BLaER1 treated with 17β-estradiol and CSF1 and Interleukin-3, amounts not matched to agents 10 nM and 100 nM (cell line): Measurements from ENCODE around the gene GC.

ENCODE experiments used
- H3K27ac ChIP-seq, 11 experiments: shearing (Covaris generic); formaldehyde crosslinking; 2 replicates each; pipeline ENCODE4 v1.8.1; 2022
- H3K27me3 ChIP-seq, 11 experiments: shearing (Covaris generic); formaldehyde crosslinking; 2 replicates each; pipeline ENCODE4 v1.8.1; 2022
- H3K36me3 ChIP-seq, 11 experiments: shearing (Covaris generic); formaldehyde crosslinking; 2 replicates each; pipeline ENCODE4 v1.8.1; 2022
- H3K4me1 ChIP-seq, 10 experiments: shearing (Covaris generic); formaldehyde crosslinking; 2 replicates each; pipeline ENCODE4 v1.8.1; 2022
- H3K4me2 ChIP-seq, 11 experiments: shearing (Covaris generic); formaldehyde crosslinking; 2 replicates each; pipeline ENCODE4 v1.8.1; 2022
- H3K4me3 ChIP-seq, 10 experiments: shearing (Covaris generic); formaldehyde crosslinking; 2 replicates each; pipeline ENCODE4 v1.8.1; 2022
- H3K9ac ChIP-seq, 11 experiments: shearing (Covaris generic); formaldehyde crosslinking; 2 replicates each; pipeline ENCODE4 v1.8.1; 2022
- H3K9me3 ChIP-seq, 11 experiments: shearing (Covaris generic); formaldehyde crosslinking; replicated peaks in 1 of 11; 2 replicates each; pipeline ENCODE4 v1.8.1; 2022
- H4K20me1 ChIP-seq, 11 experiments: shearing (Covaris generic); formaldehyde crosslinking; 2 replicates each; pipeline ENCODE4 v1.8.1; 2022
- Cebpa-rat ChIP-seq, 11 experiments: shearing (Covaris generic); IDR thresholded peaks; 2 replicates each; pipeline ENCODE4 v1.8.1; 2022

GC gene

GRCh38 chr4:71732066-71732465 lies 51.8 kb downstream of the GC start:
- Histone ChIP-seq H3K9me3 (peaks cover 0 to 6% (median 4%) of the 10 kb centered on the region in 11 experiments; a peak in 13 of 22 replicates), H4K20me1 (no peaks in the 10 kb centered on the region), H3K9ac (no peak overlapping the region), H3K4me1 (no peaks in the 10 kb centered on the region), H3K27me3 (no peaks in the 10 kb centered on the region), H3K27ac (no peak overlapping the region), H3K4me2 (no peak overlapping the region), H3K36me3 (no peaks in the 10 kb centered on the region), H3K4me3 (no peak overlapping the region)
- TF ChIP-seq Cebpa-rat (IDR thresholded peaks at IDR 0.05): no peak

- H3K9ac ChIP-seq: no peak overlapping the region
- no peak for TF ChIP-seq Cebpa-rat (IDR thresholded peaks at IDR 0.05)
- H3K36me3 ChIP-seq: no peaks in the 10 kb centered on the region
- no peaks in the 10 kb centered on the region for H4K20me1 ChIP-seq
- H3K9me3 ChIP-seq: no peaks in the 10 kb centered on the region
- no peak overlapping the region for H3K27ac ChIP-seq
- no peak overlapping the region for H3K4me3 ChIP-seq
- H3K27me3 ChIP-seq: no peaks in the 10 kb centered on the region
- H3K4me2 ChIP-seq: no peak overlapping the region
- H3K4me1 ChIP-seq: no peaks in the 10 kb centered on the region
Observed at GRCh38 chr4:71729856-71730255, 54.0 kb downstream of the GC start.

- H3K4me3 ChIP-seq: no peak overlapping the region
- H3K27ac ChIP-seq: no peak overlapping the region
- H3K4me2 ChIP-seq: no peak overlapping the region
- 0 out of 22 replicates have a peak, but pooled peaks cover 0 to 4% (median 0%) of the 10 kb centered on the region in 11 experiments for H3K9me3 ChIP-seq
- H3K4me1 ChIP-seq: no peaks in the 10 kb centered on the region
- H3K36me3 ChIP-seq: no peaks in the 10 kb centered on the region
- no peaks in the 10 kb centered on the region for H3K27me3 ChIP-seq
- H4K20me1 ChIP-seq: no peaks in the 10 kb centered on the region
- H3K9ac ChIP-seq: no peak overlapping the region
- no peak for TF ChIP-seq Cebpa-rat (IDR thresholded peaks at IDR 0.05)
Observed at GRCh38 chr4:71713611-71714203, 70.2 kb downstream of the GC start.

GRCh38 chr4:71711985-71712348 lies 71.9 kb downstream of the GC start:
- H4K20me1 ChIP-seq: no peaks in the 10 kb centered on the region
- H3K9me3 ChIP-seq: 0 out of 22 replicates have a peak, but pooled peaks cover 0 to 3% (median 0%) of the 10 kb centered on the region in 11 experiments
- no peak overlapping the region for H3K4me3 ChIP-seq
- H3K36me3 ChIP-seq: no peaks in the 10 kb centered on the region
- no peaks in the 10 kb centered on the region for H3K27me3 ChIP-seq
- H3K4me1 ChIP-seq: no peaks in the 10 kb centered on the region
- no peak overlapping the region for H3K9ac ChIP-seq
- no peak for TF ChIP-seq Cebpa-rat (IDR thresholded peaks at IDR 0.05)
- no peak overlapping the region for H3K4me2 ChIP-seq
- H3K27ac ChIP-seq: no peak overlapping the region

GRCh38 chr4:71711044-71711984 lies 72.6 kb downstream of the GC start:
- TF ChIP-seq Cebpa-rat (IDR thresholded peaks at IDR 0.05): no peak
- Histone ChIP-seq H4K20me1 (no peaks in the 10 kb centered on the region), H3K4me1 (no peaks in the 10 kb centered on the region), H3K27me3 (no peaks in the 10 kb centered on the region), H3K4me3 (no peak overlapping the region), H3K9ac (no peak overlapping the region), H3K36me3 (no peaks in the 10 kb centered on the region), H3K9me3 (no peaks in the 10 kb centered on the region), H3K27ac (no peak overlapping the region), H3K4me2 (no peak overlapping the region)

- Histone ChIP-seq H3K9ac (no peak overlapping the region), H3K36me3 (no peaks in the 10 kb centered on the region), H3K4me2 (no peak overlapping the region), H3K27ac (no peak overlapping the region), H4K20me1 (no peaks in the 10 kb centered on the region), H3K27me3 (no peaks in the 10 kb centered on the region), H3K9me3 (no peaks in the 10 kb centered on the region), H3K4me3 (no peak overlapping the region), H3K4me1 (no peaks in the 10 kb centered on the region)
- TF ChIP-seq Cebpa-rat (IDR thresholded peaks at IDR 0.05): no peak
Observed at GRCh38 chr4:71709961-71710360, 73.9 kb downstream of the GC start.

GRCh38 chr4:71698141-71698540 lies 85.7 kb downstream of the GC start:
- H3K27ac ChIP-seq: no peak overlapping the region

GRCh38 chr4:71697031-71697430 lies 86.8 kb downstream of the GC start:
- H4K20me1 ChIP-seq: no peaks in the 10 kb centered on the region
- H3K4me3 ChIP-seq: no peak overlapping the region
- no peaks in the 10 kb centered on the region for H3K4me1 ChIP-seq
- H3K4me2 ChIP-seq: no peak overlapping the region
- H3K27ac ChIP-seq: no peak overlapping the region
- TF ChIP-seq Cebpa-rat (IDR thresholded peaks at IDR 0.05): no peak
- no peaks in the 10 kb centered on the region for H3K36me3 ChIP-seq
- no peaks in the 10 kb centered on the region for H3K9me3 ChIP-seq
- H3K27me3 ChIP-seq: no peaks in the 10 kb centered on the region
- no peak overlapping the region for H3K9ac ChIP-seq

More at GRCh38 chr4:71698141-71698540, 85.7 kb downstream of the GC start:
- Histone ChIP-seq H3K4me1 (no peaks in the 10 kb centered on the region), H3K9me3 (no peaks in the 10 kb centered on the region), H3K36me3 (no peaks in the 10 kb centered on the region), H3K9ac (no peak overlapping the region), H3K27me3 (no peaks in the 10 kb centered on the region), H4K20me1 (no peaks in the 10 kb centered on the region), H3K4me2 (no peak overlapping the region), H3K4me3 (no peak overlapping the region)
- no peak for TF ChIP-seq Cebpa-rat (IDR thresholded peaks at IDR 0.05)

- H3K9me3 ChIP-seq: no peaks in the 10 kb centered on the region
- H3K4me1 ChIP-seq: no peaks in the 10 kb centered on the region
- no peak overlapping the region for H3K27ac ChIP-seq
- H3K4me3 ChIP-seq: no peak overlapping the region
- no peak overlapping the region for H3K9ac ChIP-seq
- no peaks in the 10 kb centered on the region for H4K20me1 ChIP-seq
- H3K4me2 ChIP-seq: no peak overlapping the region
- no peaks in the 10 kb centered on the region for H3K27me3 ChIP-seq
- no peak for TF ChIP-seq Cebpa-rat (IDR thresholded peaks at IDR 0.05)
- no peaks in the 10 kb centered on the region for H3K36me3 ChIP-seq
Observed at GRCh38 chr4:71694961-71695360, 88.9 kb downstream of the GC start.

GRCh38 chr4:71692963-71693362 lies 90.9 kb downstream of the GC start:
- no peak overlapping the region for H3K9ac ChIP-seq
- no peak overlapping the region for H3K4me2 ChIP-seq
- no peak for TF ChIP-seq Cebpa-rat (IDR thresholded peaks at IDR 0.05)
- no peaks in the 10 kb centered on the region for H3K4me1 ChIP-seq
- H3K36me3 ChIP-seq: no peaks in the 10 kb centered on the region
- H3K4me3 ChIP-seq: no peak overlapping the region
- no peaks in the 10 kb centered on the region for H3K27me3 ChIP-seq
- H4K20me1 ChIP-seq: no peaks in the 10 kb centered on the region
- H3K9me3 ChIP-seq: no peaks in the 10 kb centered on the region
- H3K27ac ChIP-seq: no peak overlapping the region
